HG03097 (cell line): ENCODE measurements around the gene EPG5.
"Not testable (repeated sequence)": the region's sequence is repeated elsewhere in the genome, so short reads cannot be mapped to it uniquely, and the experiment has no call there.

ENCODE experiments used
- ATAC-seq: cut with Tn5 transposase; IDR thresholded peaks from one replicate; pipeline ENCODE4 v1.9.1; 2021; ENCODE audit not compliant: unreplicated experiment, low FRiP score

Gene EPG5

GRCh38 chr18:45976974-45977373 lies 9.8 kb upstream of the EPG5 start:
- ATAC-seq = no peak

GRCh38 chr18:45976566-45976965 lies 9.4 kb upstream of the EPG5 start:
- no peak for ATAC-seq

- ATAC-seq = no peak
Measured at GRCh38 chr18:45974088-45974536, 7.0 kb upstream of the EPG5 start.

- ATAC-seq = not testable (repeated sequence)
Measured at GRCh38 chr18:45964913-45965312, 2.2 kb downstream of the EPG5 start.

GRCh38 chr18:45962866-45963265 lies 4.3 kb downstream of the EPG5 start:
- ATAC-seq = no peak

- ATAC-seq = no peak
Measured at GRCh38 chr18:45962461-45962860, 4.7 kb downstream of the EPG5 start.

- ATAC-seq = not testable (repeated sequence)
Measured at GRCh38 chr18:45959484-45959883, 7.6 kb downstream of the EPG5 start.

- no peak for ATAC-seq
Measured at GRCh38 chr18:45958730-45959129, 8.4 kb downstream of the EPG5 start.

- ATAC-seq = no peak
Measured at GRCh38 chr18:45958027-45958426, 9.1 kb downstream of the EPG5 start.

GRCh38 chr18:45957100-45957499 lies 10.0 kb downstream of the EPG5 start:
- ATAC-seq = no peak

GRCh38 chr18:45954070-45954934 lies 12.8 kb downstream of the EPG5 start:
- ATAC-seq = no peak

- ATAC-seq = no peak
Measured at GRCh38 chr18:45951016-45951714, 16.0 kb downstream of the EPG5 start.

GRCh38 chr18:45945669-45946068 lies 21.5 kb downstream of the EPG5 start:
- no peak for ATAC-seq

- ATAC-seq = no peak
Measured at GRCh38 chr18:45940724-45941123, 26.4 kb downstream of the EPG5 start.

- ATAC-seq = no peak
Measured at GRCh38 chr18:45939236-45939635, 27.9 kb downstream of the EPG5 start.

GRCh38 chr18:45938488-45938935 lies 28.6 kb downstream of the EPG5 start:
- no peak for ATAC-seq

- no peak for ATAC-seq
Measured at GRCh38 chr18:45935591-45936335, 31.4 kb downstream of the EPG5 start.

GRCh38 chr18:45932708-45933107 lies 34.4 kb downstream of the EPG5 start:
- ATAC-seq = no peak

- no peak for ATAC-seq
Measured at GRCh38 chr18:45930963-45931362, 36.2 kb downstream of the EPG5 start.

- no peak for ATAC-seq
Measured at GRCh38 chr18:45926691-45927090, 40.4 kb downstream of the EPG5 start.

GRCh38 chr18:45926085-45926484 lies 41.0 kb downstream of the EPG5 start:
- no peak for ATAC-seq
